HG03521 (cell line): Measurements from ENCODE around the gene SGCA.

Experiments
- ATAC-seq: cut with Tn5 transposase; IDR thresholded peaks from one replicate; pipeline ENCODE4 v1.9.1; 2021; ENCODE audit warnings: mild to moderate bottlenecking, moderate library complexity; ENCODE audit not compliant: unreplicated experiment

Gene SGCA

GRCh38 chr17:50165066-50165465, 739 bp upstream of the SGCA start:
- ATAC-seq: no peak

DNA sequence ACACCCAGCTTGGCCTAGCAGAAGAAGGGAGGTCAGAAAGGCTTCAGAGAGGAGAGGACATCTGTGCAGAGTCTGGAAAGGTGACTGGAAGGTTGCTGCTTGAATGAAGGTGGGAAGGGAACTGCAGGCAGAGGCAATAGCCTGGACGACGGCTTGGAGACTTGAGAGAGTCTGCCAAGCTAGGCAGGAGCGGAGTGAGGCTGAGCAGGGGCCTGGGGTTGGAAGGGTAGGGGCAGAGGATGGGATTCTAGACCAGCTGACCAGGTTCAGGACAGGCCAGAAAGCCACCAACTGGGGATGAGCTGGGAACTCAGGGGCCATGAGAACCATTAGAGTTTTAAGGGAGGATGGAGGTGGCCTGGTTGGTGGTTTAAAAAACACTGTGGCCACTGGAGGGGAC, 339 bp upstream of the SGCA start:
- ATAC-seq: no peak

GRCh38 chr17:50166518-50167181, 845 bp downstream of the SGCA start:
- no peak for ATAC-seq

- ATAC-seq: no peak
Observed at GRCh38 chr17:50167371-50167770, 1.6 kb downstream of the SGCA start.

DNA sequence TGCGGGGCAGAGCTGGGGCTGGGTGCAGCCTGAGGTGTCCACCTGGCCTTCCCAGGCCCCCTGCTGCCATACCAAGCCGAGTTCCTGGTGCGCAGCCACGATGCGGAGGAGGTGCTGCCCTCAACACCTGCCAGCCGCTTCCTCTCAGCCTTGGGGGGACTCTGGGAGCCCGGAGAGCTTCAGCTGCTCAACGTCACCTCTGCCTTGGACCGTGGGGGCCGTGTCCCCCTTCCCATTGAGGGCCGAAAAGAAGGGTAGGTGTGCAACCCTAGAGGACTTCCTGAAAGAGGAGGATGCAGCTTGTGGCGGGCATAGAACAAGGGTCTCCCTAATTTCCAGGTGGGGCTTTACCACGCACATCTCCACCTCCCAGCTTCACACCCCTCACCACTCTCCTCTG, 2.5 kb downstream of the SGCA start:
- ATAC-seq: no peak

DNA sequence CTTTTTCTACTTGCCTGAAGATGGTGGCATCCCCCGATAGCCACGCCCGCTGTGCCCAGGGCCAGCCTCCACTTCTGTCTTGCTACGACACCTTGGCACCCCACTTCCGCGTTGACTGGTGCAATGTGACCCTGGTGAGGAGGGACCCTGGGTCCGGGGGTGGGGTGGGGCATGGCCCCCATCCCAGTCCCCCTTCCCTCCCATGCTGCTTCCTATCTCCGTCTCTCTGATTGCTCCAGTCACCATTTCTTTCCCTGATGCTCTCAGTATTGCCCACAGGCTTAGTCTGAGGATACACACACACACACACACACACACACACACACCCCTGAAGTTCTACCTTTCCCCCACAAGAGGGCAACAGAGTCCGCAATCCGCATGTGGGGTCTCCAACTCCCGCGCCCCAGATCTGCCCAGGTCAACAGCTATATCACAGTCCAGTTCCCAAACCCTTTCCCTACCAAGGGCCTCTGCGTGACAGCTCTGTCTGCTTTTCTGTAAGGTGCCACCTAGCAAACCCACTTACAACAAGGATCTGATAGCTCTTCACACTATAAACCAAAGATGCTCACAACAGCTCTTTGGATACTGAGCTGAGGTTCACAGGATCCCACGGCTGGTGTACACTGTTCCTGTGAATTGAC, 3.4 kb downstream of the SGCA start:
- no peak for ATAC-seq

DNA sequence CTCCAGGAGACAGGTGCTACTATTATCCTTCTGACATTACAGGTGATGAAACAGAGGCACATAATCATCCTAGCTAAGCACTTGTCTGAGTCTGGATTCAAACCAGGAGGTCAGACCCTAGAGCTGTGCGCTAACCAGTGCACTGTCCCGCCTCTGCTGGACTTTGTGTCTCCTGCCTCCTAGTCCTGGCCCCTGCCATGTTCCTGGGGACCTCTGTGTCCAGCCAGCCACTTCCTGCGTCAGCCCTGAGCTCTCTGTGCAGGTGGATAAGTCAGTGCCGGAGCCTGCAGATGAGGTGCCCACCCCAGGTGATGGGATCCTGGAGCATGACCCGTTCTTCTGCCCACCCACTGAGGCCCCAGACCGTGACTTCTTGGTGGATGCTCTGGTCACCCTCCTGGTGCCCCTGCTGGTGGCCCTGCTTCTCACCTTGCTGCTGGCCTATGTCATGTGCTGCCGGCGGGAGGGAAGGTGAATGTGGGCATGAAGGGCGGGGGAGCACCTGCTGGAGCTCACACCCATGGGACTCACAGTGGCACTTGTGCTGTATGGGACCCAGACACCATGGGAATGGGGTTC, 4.2 kb downstream of the SGCA start:
- ATAC-seq: no peak

GRCh38 chr17:50170662-50171370, 5.0 kb downstream of the SGCA start:
- ATAC-seq: peak; percentile 62

DNA sequence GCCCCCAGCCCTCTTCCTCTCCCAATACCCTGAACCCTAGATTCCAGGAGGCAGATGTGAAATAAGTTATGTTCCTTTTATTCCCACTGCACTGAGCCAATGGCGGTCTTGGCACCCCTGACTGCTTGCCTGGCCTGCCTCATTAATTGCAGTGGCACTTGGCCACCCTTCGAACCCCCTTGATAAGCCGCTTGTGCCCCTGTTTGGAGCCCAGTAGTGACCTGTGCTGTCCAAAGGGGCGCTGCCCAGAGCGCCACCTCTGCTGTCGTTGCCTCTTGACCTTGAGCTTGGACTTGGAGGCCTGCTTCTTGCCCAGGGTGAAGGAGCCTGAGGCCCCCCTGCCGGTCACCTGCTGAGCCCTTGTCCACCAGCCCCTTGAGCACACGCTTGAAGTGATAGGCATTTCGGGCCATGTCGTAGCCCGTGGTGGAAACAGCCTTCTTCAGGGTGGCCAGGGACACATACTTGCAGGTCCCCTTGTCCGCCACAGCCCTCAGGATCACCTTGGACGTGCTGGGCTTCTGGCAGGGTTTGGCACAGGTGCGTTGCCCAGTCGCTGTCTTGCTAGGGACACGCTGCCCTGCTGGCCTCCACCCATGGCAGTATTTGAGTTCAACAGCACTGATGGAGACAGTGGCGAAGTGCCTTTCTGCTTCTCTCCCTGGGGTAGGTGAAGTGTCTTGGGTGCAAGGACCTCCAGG, 5.7 kb downstream of the SGCA start:
- ATAC-seq: no peak

DNA sequence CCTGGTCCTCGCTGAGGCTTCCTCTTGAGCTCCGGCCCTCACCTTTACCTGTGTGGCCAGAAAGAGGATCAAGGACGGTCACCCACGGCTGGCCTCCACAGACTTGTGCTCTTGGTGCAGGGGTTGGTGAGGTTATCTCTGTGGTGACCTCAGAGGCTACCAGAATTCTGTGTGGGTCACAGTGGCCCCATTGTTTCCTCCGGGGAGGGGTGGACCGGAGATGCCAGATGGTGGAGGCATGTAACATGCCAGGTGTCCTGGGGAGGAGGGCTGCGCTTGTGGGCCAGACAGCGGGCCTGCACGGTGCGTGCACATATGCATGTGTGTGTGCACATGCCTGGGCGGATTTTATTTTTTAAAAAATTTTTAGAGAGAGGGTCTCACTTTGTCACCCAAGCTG, 6.3 kb downstream of the SGCA start:
- no peak for ATAC-seq

DNA sequence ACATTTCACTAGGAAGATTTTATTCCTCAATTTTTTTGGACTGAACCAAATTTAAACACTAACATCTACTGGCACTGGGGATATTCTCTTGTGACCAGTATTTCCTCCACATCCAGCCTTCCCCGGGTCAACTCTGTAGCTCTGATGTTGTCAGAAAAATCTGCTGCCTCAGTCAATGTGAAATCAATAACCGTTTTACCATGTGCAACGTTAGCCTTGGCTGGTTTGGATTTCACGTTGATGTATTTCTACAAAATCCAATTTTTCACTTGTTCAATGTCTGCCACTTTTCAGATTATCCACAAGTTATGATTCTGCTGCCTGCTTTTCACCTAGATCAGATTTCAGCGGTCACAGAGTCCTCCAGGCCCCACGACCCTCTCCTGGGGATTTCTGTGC, 7.1 kb downstream of the SGCA start:
- no peak for ATAC-seq

DNA sequence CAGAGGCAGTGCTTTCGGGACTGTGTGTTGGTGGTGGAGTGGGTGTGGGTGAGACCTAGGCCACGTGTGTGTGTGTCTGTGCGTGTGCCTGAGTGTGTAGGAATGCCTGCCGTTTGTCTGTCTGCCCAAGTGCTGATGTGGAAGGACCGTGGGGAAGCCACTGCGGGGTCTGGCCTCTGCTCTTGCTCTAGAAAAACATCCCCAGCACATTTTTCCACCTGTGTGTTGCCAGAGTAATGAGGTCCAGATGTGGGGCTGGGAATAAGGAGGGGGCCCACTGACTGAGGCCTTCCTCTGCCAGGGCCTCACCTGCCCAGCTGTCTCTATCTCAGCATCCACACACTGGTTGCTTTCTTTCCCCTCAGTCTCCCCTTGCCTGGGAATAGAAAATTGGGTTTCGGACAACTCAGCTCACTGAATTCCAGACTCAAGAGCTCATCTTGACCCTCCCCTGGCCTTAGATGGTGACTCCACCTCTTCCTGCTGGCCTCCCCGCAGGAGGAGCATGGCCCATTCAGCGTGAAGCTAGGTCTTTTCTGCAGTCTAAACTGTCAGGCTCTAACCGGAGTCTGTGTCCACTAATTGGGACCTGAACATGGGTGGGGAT, 7.6 kb downstream of the SGCA start:
- ATAC-seq: no peak

- no peak for ATAC-seq
Observed at GRCh38 chr17:50174444-50174843, 8.6 kb downstream of the SGCA start.

DNA sequence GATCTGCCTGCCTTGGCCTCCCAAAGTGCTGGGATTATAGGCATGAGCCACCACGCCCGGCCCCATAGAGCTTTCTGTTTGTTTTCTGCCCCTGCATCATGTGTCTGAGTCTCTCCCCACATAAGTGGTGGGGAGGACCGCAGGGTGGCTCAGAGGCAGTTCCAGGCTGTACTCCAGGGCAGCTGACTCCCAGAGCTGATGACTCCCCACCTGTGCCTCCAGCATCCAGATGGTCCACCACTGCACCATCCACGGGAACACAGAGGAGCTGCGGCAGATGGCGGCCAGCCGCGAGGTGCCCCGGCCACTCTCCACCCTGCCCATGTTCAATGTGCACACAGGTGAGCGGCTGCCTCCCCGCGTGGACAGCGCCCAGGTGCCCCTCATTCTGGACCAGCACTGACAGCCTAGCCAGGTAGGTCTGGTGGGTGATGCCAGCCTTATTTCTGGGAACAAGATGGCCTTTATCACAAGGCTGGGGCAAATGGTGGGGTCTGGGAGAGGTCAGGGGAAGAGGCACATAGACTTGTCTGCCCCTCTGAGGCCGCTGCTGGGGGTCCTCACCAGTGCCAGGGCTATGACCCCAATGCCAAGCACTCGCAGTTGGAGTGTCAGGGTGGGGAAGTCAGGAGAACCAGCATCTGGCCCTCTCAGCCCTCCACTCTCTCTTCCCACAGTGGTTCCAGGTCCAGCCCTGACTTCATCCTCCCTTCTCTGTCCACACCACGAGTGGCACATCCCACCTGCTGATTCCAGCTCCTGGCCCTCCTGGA, 9.4 kb downstream of the SGCA start:
- ATAC-seq: no peak

DNA sequence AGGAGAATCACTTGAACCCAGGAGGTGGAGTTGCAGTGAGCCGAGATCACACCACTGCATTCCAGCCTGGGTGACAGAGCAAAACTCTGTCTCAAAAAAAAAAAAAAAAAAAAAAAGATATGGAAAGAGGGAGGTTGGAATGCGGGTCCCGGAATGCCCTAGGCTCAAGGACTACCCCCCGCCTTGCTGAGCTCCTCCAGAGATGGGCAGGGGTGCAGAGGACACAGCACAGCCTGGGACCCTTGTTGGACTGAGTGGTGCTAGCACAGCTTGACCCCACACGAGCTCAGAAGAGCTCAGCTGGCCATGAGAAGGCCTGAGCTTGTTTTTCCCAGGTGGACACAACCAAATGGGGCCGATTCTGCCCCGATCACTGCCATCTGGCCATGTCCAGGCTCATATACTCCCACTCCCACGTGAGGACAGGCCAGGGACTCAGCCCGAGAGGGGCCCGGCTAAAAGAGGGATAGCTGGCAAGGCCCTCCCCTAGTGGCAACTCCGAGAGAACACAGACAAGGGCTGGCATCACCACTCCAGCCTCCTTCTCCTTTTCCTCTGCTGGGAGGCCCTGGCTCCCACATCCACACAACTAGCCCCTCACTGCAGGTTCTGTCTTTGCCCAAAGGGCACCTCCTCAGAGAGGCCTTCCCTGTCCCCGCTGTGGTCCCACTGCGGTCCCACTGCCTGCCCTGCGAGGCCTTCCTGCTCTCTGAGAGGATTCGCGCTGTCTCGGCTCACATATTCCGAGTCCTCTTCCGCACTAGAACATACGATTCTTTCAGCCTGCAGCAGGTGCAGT, 11.0 kb downstream of the SGCA start:
- no peak for ATAC-seq

- ATAC-seq: no peak
Observed at GRCh38 chr17:50177476-50177875, 11.7 kb downstream of the SGCA start.

DNA sequence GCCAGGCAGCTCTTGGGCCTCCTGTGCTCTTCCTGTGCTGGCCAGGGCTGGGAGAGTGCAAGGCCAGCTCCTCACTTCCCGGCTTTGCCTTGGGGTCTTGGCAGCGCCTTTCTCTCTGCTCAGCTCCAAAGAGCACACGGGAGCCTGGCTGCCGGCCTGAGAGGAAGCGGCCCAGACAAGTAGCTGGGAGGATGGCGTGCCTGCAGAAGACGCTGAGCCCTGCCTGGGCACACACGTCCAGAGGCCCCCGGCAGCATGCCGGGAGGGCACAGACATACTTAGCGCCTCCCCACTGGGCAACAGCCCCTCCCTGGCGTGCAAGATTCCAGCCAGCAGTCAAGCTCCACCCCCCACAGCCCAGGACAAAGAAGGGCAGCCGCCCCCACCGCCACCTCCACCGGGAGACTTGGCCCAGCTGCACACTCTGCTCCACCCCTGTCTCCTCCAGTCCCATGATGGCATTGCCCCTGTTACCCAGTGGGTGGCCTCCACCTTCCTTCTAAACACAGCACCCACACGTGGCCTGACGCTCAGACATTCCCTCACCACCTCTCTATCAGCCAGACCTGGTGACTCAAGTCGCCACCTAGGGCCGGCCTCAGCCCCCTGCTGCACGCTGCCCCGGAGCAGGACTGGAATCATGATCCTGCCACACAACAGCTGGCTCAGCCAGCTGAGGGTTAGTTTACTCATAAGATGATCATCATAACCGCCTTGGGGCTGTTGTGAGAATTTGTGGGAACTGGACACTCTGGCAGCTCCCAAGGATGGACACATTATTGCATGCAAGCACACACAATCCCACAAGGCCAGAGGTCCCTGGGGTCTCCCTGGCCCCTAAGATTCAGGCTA, 12.4 kb downstream of the SGCA start:
- no peak for ATAC-seq

DNA sequence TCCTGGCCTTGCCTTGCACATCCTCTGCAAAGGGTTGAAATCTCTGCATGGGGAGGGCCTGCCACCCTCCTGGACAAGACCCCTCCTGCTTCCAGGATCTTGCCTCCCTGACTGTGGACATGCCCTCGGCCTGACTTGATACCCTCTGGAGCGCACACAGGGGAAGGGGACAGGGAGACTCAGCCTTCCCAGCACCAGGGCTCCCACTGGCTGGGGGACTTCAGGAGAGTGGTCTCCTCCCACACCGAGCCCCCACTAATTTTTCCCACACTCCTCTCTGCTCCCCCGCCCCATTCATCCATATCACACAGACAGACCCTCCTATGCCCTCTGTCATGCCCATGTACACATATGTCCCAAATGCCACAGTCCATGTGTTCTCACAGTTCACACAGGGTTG, 14.3 kb downstream of the SGCA start:
- ATAC-seq: no peak
